GM19328 (cell line): ENCODE measurements around the gene ADRA2B.
A peak's percentile ranks its signal among the peaks of the same experiment; 100 is the strongest.

Experiments
- ATAC-seq: cut with Tn5 transposase; IDR thresholded peaks from one replicate; pipeline ENCODE4 v1.9.1; 2021; ENCODE audit warnings: mild to moderate bottlenecking, moderate library complexity; ENCODE audit not compliant: unreplicated experiment

Gene ADRA2B

GRCh38 chr2:96119389-96119751 is 3.0 kb upstream of the ADRA2B start:
- no peak for ATAC-seq

- no peak for ATAC-seq
Observed at GRCh38 chr2:96118698-96119388, 2.5 kb upstream of the ADRA2B start.

GRCh38 chr2:96117701-96118588 is 1.6 kb upstream of the ADRA2B start:
- ATAC-seq = no peak

- peak; percentile 62 for ATAC-seq
Observed at GRCh38 chr2:96116879-96117533, 635 bp upstream of the ADRA2B start.

- no peak for ATAC-seq
Observed at GRCh38 chr2:96115631-96116423, 544 bp downstream of the ADRA2B start.

GRCh38 chr2:96114903-96115581 is 1.3 kb downstream of the ADRA2B start:
- no peak for ATAC-seq

GRCh38 chr2:96114546-96114902 is 1.8 kb downstream of the ADRA2B start:
- ATAC-seq = no peak

GRCh38 chr2:96113951-96114350 is 2.4 kb downstream of the ADRA2B start:
- no peak for ATAC-seq

- no peak for ATAC-seq
Observed at GRCh38 chr2:96113367-96113677, 3.0 kb downstream of the ADRA2B start.

GRCh38 chr2:96112501-96113366 is 3.6 kb downstream of the ADRA2B start:
- no peak for ATAC-seq

- no peak for ATAC-seq
Observed at GRCh38 chr2:96111823-96112500, 4.4 kb downstream of the ADRA2B start.

GRCh38 chr2:96111257-96111640 is 5.1 kb downstream of the ADRA2B start:
- no peak for ATAC-seq

- ATAC-seq = no peak
Observed at GRCh38 chr2:96110621-96111256, 5.6 kb downstream of the ADRA2B start.

- no peak for ATAC-seq
Observed at GRCh38 chr2:96109931-96110511, 6.3 kb downstream of the ADRA2B start.

- ATAC-seq = no peak
Observed at GRCh38 chr2:96109361-96109680, 7.0 kb downstream of the ADRA2B start.

GRCh38 chr2:96108541-96109360 is 7.6 kb downstream of the ADRA2B start:
- no peak for ATAC-seq

GRCh38 chr2:96108151-96108540 is 8.2 kb downstream of the ADRA2B start:
- no peak for ATAC-seq

- ATAC-seq = no peak
Observed at GRCh38 chr2:96107708-96108065, 8.7 kb downstream of the ADRA2B start.
